Stimulated activated CD4-positive, alpha-beta T cell treated with anti-CD3 and anti-CD28 coated beads, Interleukin-1b, Interleukin-23, amount 100 ng/mL, for 24 hours (primary cell): ENCODE data around the gene POLR2B.
"Not testable (repeated sequence)": the region's sequence is repeated elsewhere in the genome, so short reads cannot be mapped to it uniquely, and the experiment has no call there.

Experiments
- DNase-seq, 4 experiments: peaks; one replicate each; pipeline ENCODE4 v3.0.0-alpha.2; 2020; ENCODE audit warnings: low read depth in 4 of 4, low spot score in 1 of 4

Gene POLR2B

DNA sequence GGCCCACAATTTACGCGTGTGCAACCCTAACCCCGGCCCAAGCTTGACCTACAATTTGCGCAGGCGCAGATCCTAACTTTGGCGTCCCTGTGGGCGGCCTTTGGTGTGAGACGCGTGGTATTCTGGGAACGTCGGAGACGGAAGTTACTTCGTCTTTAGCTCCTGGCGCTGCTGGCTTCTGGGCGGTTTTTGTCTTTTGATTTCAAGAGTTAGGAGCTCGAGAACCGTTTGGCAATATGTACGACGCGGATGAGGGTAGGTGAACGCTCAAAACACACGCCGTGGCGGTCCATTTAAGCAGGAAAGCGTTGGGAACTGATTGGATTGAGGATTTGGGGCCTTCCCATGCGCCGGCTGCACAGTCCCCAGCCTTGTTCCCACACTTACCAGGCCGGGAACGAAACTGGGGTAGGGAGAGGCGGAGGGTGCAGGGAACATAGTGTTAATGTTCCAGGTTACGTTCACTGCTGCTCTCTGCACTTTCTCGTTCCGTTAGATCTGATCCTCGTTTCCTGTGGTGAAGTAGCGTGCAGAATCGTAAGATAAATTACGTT, at the start of gene POLR2B:
TSS of gene POLR2B (plus strand) at position 147 of the 554 bp plus-strand sequence. CDS start at position 237, 90 bp downstream.
- DNase-seq: peak; percentile 67 to 89 (median 82)

DNA sequence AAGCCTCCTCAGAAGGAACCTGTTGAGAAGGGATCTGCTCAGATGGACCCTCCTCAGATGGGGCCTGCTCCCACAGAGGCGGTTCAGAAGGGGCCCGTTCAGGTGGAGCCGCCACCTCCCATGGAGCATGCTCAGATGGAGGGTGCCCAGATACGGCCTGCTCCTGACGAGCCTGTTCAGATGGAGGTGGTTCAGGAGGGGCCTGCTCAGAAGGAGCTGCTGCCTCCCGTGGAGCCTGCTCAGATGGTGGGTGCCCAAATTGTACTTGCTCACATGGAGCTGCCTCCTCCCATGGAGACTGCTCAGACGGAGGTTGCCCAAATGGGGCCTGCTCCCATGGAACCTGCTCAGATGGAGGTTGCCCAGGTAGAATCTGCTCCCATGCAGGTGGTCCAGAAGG, 48.1 kb upstream of the POLR2B start:
- DNase-seq: no peak

DNA sequence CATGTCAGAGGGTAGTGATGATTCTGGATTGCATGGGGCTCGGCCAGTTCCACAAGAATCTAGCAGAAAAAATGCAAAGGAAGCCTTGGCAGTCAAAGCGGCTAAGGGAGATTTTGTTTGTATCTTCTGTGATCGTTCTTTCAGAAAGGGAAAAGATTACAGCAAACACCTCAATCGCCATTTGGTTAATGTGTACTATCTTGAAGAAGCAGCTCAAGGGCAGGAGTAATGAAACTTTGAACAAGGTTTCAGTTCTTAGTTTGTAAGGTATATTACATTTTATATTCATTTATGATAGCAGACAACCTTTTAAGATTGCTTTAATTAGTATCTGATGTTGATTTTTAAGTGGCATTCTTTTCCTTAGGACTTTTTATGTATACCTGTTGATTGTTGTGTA, 46.8 kb upstream of the POLR2B start:
- no peak for DNase-seq

DNA sequence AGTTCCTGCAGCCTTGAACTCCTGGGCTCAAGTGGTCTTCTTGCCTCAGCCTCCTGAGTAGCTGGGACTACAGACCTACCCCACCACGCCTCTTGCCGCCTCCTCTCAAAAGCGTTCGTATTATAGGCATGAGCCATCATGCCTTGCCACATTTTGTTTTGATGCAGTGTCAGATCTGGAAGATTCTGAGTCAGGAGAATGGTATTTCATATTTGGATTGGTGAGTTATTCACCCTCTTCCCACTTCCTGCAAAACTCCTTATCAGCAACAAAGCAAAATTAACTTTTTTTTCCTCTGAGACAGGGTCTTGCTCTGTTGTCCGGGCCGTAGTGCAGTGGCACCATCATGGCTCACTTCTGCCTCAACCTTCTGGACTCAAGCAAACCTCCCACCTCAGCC, 41.4 kb upstream of the POLR2B start:
- DNase-seq: no peak

DNA sequence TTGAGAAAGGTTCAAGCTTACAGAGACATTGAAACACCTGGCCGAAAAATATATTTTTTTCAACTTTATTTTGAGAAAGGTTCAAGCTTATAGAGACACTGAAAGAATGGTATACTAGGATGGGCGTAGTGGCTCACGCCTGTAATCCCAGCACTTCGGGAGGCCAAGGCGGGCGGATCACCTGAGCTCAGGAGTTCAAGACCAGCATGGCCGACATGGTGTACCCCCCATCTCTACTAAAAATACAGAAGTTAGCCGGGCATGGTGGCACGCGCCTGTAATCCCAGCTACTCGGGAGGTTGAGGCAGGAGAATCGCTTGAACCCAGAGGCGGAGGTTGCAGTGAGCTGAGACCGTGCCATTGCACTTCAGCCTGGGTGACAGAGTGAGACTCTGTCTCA, 38.9 kb upstream of the POLR2B start:
- DNase-seq: not testable (repeated sequence)

DNA sequence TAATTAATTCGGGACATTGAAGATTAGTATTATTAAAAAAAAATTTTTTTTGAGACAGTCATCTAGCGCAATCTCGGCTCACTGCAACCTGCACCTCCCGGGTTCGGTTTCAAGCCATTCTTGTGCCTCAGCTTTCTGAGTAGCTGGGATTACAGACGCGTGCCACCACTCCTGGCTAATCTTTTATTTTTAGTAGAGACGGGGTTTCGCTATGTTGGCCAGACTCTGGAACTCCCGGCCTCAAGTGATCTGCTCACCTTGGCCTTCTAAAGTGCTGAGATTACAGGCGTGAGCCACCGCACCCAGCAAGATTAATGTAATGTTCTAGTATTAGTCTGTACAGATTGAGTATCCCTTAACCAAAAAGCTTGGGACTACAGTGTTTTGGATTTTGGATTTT, 38.3 kb upstream of the POLR2B start:
- no peak for DNase-seq

DNA sequence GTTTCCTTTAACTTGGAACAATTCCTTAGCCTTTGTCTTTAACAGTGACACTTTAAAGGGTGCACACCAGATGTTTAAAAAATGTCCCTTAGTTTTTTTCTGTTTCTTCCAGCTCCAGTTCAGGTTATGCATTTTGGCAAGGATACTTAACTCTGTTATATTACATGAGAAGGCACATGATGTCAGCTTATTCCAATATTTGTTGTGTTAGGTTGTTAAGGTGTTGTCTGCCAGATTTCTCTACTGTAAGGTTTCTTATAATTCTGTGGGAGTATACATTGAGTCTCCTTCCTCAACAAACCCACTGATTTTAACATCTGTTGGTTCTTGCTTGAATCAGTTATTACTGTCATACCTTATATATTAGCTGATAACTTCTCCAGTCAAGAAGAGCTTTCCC, 37.7 kb upstream of the POLR2B start:
- DNase-seq: no peak

DNA sequence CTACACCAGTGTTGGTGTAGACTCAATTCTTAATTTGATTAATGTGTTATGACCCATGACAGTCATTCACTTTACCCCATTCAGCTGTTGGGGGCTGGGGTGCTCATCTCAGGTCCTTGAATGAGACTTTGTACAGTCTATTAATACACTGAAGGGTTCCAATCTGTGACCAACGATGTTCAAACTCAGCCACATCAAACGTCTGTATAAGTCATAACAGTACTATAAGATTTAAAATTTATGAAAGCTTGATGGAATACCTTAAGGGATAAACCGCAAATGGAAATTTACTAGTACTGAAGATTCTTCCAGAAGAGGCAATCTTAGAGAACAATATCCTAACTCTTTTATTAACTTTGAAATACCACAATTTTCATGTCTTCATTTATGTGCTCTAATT, 37.3 kb upstream of the POLR2B start:
- no peak for DNase-seq

DNA sequence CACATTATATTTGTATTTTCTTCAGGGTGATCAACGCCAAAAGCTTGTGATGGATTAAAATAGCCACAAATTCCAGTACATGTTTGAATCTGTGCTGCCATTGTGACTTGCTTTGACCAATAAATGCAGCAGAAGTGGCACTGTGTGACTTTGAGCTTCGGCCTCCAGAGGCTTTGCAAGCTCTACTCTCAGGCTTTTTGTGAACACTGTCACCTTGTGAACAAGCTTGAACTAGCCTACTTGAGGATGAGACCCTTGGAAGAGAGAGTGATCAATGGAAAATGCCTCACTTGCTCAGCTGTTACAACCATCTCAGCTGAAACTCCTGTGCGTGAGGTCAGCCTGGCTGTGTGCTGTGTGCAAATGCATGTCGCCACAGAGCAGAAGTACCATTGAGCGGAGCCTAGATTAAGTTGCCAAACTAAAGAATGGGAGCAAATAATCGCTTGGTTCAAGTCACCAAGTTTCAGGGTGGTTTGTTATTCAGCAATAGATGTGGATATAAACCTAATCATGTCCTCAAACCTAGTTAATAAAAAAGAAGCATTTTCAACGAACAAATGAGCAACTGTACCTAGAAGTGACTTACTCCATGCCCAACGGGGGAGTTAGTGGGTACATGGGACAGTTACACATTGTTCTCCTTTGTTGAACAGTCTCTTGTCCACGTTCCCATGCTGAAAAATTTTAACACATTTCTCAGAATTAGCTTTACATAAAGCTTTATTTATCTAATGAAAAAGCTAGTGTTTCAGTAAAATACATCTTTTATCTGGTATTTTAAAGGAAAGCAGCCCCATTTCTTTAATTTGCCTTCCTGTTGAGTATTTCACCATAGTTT, 24.8 kb upstream of the POLR2B start:
- no peak for DNase-seq

DNA sequence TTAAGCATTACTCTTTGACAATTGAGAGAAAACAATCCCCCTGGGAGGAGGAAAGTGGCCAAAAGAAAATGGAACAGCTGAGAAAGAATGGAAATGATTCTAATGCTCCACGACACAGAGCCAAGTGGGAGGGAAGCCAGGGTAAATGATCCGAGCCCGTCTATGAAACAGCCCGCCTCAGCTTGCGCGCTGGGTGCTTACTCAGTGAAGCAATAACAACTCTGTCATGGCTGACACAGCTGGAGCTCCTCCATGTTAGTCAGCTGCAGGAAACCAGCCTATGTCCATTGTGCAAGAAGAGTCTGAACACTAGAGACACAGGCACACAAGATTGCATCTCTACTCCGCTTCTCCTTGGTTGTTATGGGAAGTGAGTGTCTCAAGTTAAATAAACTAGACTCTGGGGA, 20.6 kb upstream of the POLR2B start:
- DNase-seq: no peak

DNA sequence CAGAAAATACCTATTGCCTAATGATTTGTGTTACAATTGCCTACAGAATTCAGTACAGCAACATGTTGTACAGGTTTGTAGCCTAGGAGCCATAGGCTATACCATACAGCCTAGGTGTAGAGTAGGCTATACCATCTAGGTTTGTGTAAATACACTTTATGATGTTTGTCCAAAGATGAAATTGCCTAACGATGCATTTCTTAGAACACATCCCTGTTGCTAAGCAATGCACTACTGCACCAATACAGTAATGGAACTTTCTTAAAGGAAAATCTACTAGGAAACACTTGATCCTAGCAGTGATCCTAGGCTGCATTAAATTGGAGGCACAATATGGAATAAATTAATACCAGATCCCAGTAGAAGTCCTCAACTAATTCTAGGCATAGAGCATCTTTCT, 19.6 kb upstream of the POLR2B start:
- DNase-seq: no peak

DNA sequence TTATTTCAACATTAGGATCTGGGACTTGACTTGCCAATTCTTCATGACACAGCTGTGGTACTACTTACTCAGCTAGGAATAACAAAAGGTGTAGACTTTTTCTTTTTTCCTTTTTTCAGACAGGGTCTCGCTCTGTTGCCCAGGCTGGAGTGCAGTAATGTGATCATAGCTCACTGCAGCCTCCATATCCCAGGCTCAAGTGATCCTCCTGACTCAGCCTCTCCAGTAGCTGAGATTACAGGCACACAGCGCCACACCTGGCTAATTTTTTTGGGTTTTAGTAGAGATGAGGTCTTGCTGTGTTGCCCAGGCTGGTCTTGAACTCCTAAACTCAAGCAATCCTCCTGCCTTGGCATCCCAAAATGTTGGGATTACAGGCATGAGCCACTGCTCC, 17.6 kb upstream of the POLR2B start:
- no peak for DNase-seq

DNA sequence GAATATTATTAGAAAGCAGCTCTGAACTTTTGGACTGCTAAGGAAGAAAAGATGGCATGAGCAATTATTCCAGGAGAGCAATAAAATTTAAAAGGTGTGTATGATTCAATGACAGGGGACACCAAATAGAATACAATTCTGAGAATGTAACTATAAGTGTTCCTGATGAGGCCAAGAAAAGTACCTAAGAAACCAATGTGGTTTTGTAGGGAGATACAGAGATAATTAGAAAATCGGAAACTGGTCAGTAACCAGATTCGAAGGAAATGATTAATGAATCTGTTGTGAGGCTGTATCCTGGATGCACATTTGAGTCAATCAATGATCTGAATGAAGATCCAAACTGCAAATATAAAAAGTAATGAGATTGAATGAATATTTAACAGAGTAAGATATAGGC, 7.3 kb upstream of the POLR2B start:
- DNase-seq: no peak

DNA sequence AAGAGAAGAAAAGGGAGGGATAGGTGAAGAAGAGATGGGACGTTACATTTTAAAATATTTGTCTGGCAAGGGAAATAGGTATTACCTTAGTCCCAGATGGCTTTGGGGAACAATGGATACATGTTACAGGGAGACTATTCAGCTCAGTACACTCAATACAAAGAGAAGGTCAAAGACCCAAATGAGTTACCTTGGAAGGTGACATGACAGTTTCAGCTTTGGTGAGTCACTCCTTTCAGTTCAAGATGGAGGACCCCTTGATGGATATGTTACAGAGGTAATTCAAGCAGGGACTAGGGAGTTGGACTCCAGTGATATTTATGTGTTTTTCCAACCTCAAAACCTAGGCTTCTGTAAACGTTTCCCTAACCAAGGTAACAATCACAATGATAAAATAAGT, 6.3 kb upstream of the POLR2B start:
- no peak for DNase-seq

DNA sequence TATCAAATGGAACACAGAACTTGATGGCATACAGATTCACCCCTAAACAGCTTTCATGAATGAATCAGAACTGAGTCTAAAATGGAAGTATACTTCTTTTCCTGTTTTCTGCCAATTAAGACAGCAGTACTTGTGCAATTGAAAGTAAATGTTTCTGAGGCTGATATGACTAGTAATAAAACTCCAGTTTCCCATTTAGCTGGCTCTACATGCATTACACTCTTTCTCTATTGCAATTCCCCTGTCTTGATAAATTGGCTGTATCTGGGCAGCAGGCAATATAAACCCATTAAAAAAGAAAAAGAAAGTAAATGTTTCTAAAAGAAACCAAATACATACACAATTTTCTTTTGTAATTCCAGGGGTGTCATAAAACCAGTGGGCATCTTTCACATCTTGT, 5.9 kb upstream of the POLR2B start:
- no peak for DNase-seq

DNA sequence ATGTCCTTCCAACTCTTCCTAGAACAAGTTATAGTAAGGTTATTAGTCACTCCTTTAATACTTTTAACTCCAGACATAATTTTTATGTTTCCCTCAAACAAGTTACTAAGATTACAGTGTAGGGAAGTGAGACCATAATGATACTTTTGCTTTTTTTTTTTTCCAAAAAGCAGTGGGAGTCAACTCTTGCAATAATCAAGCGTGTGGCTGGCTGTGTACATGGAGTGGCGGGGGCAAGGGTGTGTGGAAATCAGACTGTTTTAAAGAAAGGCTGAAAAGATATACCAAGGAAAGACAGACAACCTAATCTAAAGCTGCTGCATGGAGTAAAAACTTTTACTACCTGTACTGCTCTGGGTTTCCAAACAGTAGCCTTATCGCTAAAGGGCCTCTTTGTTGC, 5.4 kb upstream of the POLR2B start:
- DNase-seq: no peak

DNA sequence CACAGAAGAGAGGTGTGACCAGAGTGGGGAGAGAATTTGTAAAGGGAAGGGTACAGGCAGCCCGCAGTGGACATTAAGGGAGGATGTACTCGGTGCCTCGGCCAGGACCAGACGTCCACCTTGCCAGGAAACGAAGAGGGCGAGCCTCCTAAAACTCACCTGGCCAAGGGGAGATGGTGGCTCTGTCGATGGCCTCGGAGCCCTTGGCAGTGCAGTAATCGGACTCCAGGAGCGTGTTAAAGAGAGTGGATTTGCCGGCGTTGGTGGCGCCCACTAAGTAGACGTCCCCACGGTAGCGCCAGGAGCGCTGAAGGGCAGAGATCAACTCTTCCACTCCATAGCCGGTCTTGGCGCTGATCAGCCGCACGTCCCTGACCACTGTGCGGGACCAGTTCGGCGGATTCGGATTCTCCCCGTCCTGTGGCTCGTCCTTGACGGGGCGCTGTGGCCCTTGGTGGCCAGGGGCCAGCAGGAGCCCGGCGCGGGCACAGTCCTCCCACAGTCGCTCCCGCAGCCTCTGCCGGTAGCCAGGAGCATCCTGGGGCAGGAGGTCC, 2.3 kb upstream of the POLR2B start:
- DNase-seq: no peak

DNA sequence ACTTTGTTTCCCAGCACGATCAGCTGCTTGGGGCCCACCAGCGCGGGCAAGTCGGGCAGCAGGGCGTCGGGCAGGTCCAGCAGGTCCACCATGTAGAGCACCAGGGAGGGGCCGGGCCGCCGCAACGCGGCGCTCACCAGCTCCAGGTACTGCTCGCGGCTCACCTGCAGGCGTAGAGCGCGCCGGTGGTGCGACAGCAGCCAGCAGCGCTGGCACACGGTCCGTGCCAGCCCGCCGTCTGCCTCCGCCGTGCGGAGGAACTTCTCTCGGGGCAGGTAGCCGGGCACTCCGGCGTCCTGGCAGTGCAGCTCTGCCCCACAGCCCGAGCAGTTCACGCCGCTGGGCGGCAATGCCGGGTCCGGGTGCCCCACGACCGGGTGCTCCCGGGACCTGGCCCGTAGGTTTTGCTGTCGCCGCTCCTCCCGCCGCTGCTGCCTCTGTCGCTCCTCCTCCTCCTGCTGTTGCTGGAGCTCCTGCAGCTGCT, 1.8 kb upstream of the POLR2B start:
- DNase-seq: peak in 3 of 4 experiments; percentile 9 to 26 (median 19)

DNA sequence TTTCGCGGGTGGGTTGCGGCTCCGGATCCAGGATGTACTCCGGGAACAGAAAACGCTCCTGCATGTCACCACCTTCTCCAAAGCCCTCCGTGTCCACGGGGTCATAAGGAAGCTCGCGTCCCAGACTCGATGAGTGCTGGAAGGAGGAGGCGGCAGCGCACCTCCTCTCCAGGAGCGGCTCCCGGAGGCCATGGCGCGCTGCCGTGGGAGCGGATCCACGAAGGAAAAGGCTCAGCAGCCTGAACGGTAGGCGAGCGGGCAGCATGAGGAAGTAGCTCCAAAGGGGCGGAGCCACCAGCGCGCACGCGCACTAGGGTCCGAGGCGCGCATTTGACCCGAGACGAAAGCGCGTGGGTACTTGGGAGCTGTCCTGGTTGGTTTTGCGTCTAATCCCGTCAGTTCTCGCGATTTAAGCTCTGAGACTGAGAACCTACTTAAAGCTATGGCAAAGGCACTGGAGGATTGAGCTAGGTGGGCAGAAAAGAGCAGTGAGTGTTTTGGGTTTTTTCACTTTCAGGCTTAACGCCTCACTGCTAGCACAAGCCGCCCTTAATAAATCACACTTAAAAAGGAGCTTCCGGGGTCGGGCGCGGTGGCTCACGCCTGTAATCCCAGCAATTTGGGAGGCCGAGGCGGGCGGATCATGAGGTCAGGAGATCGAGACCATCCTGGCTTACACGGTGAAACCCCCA, 1.2 kb upstream of the POLR2B start, which contains the start of gene NOA1:
TSS of gene NOA1 (minus strand) at position 286 of the 692 bp plus-strand sequence. CDS start at position 265, 21 bp downstream.
- DNase-seq: peak; percentile 89 to 93 (median 92)

DNA sequence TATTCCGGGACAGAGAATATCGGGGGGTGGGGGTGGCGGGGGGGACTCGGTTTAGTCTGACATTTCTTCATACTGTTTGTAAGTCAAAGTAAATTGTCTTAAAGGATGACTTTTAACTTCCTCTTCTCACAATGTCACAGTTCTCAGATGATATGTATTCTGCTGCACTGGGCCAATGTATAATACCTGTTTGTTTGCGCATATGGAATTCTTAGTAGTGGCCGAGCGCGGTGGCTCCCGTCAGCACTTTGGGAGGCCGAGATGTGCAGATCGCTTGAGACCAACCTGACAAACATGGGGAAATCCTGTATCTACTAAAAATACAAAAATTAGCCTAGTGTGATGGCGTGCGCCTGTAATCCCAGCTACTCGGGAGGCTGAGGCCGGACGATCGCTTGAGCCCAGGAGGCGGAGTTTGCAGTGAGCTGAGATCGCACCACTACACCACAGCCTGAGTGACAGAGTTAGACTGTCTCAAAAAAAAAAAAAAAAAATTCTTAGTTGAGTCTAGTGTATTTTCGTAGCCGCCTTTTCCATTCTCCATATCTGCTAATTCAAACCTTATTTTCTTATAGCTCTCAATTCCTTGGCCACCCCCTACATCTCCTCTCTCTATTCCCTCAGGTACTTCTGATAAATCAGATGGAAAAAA, 851 bp downstream of the POLR2B start:
- DNase-seq: peak in 1 of 4 experiments; percentile 29

DNA sequence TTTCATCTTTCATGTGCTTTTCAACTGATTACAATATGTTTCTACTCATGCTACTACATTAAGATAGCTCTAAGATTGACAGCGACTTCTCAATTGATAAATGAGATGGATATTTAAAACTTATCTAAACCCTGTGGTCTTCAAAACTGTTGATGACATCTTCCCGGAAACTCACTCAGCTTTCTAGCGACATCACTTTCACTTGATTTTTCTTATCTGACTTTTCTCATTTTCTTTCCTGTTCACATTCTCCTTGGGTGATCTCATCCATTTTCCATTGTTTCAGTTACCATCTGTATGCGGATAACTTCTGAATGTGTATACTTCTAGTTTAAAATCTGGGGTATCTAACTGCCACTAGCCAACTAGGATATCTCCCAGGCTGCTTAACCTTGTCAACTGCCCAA, 3.1 kb downstream of the POLR2B start:
- DNase-seq: no peak
